Measurements from ENCODE around the gene NAV2. TPM values are rescaled to one million over a fixed set of nuclear protein-coding genes. Genes with fewer than 3 reads are reported as not detected.

The NAV2 gene
- polyA plus RNA-seq, 1 donor from 2014 or later: 3.0 TPM

DNA sequence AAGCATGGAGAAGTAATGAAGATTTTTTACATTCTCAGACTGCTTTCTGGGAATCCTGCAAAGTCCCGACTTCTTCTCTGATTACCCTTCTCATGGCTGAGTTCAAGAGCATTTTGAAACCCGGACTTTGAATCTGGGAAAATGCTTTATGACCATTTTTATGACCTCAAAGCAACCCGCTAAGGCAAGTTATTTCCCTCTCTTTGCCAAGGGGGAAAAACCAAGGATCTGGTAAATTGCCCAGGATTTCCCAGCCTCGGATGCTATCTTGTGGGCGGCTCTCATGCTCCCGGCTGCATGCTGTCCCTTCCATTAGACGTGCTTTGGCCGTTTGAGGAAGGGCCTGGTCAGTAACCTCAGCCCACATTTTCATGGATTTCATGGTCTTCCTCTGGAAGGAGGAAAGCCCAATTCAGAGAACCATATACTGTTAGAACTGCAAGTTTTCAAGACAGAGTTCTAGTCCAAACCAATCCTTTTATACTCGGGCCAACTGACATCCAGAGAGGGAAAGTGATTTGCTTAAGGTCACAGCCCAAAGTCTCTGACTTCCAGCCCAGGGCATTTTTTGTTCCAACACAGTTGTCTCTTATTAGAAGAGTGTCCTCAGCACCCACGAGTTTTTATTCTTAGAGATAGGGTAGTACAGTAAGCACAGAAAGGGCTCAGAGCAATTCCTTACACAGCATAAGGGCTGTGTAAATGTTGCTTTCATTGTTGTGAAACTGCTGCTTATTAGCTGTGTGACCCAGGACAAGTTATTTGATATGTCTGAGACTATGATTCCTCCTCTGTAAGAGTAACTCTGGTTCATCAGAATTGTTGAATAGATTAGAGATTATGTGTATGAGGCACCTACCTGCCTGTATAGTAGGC is 77.4 kb downstream of the NAV2 start:
- H3K9me2 ChIP-seq (ENCODE audit: insufficient read depth, low read length): no peaks in the 10 kb centered on the region
- no peak overlapping the region for H2AFZ ChIP-seq (ENCODE audit: low read depth, low read length)
- no peak overlapping the region for H3K27ac ChIP-seq (ENCODE audit: low read length)
- H3K4me3 ChIP-seq (ENCODE audit: low read length): no peak overlapping the region
- no peaks in the 10 kb centered on the region for H3K27me3 ChIP-seq (ENCODE audit: insufficient read depth, low read depth, low read length)
- no peaks in the 10 kb centered on the region for H4K20me1 ChIP-seq (ENCODE audit: insufficient read depth)
- no peaks in the 10 kb centered on the region for H3K36me3 ChIP-seq (ENCODE audit: insufficient read depth, low read length)
- H3K9ac ChIP-seq (ENCODE audit: low read length): no peak overlapping the region
- no peaks in the 10 kb centered on the region for H3K9me3 ChIP-seq (ENCODE audit: low read length)
- H3F3A ChIP-seq (ENCODE audit: insufficient read depth, low read length, poor library complexity, severe bottlenecking): no peaks in the 10 kb centered on the region
- no peak for TF ChIP-seq MXI1 (conservative IDR thresholded peaks at IDR 0.05; ENCODE audit: poor library complexity, severe bottlenecking)
- no peak for TF ChIP-seq POLR2AphosphoS5 (IDR thresholded peaks at IDR 0.05)
- no peak for TF ChIP-seq CTCF (IDR thresholded peaks at IDR 0.05; ENCODE audit: poor library complexity, severe bottlenecking)
- TF ChIP-seq RAD21 (conservative IDR thresholded peaks at IDR 0.05): no peak
- no peak for TF ChIP-seq EP300 (conservative IDR thresholded peaks at IDR 0.05; ENCODE audit: poor library complexity, severe bottlenecking)
- no peak for TF ChIP-seq EZH2 (IDR thresholded peaks at IDR 0.05; ENCODE audit: borderline replicate concordance, insufficient read depth, low read length, poor library complexity, severe bottlenecking)
- no peak for TF ChIP-seq TAF1 (IDR thresholded peaks at IDR 0.05; ENCODE audit: low read depth)
- TF ChIP-seq SMC3 (conservative IDR thresholded peaks at IDR 0.05; ENCODE audit: poor library complexity): no peak
- TF ChIP-seq REST (IDR thresholded peaks at IDR 0.05; ENCODE audit: borderline replicate concordance): no peak
- no peaks in the 10 kb centered on the region for H3K79me2 ChIP-seq (replicated peaks; ENCODE audit: insufficient read depth, low read length)
- H3K4me2 ChIP-seq (ENCODE audit: low read length): no peak overlapping the region

- H3K36me3 ChIP-seq (ENCODE audit: insufficient read depth, low read length): no peaks in the 10 kb centered on the region
- no peaks in the 10 kb centered on the region for H3F3A ChIP-seq (ENCODE audit: insufficient read depth, low read length, poor library complexity, severe bottlenecking)
- H3K9me2 ChIP-seq (ENCODE audit: insufficient read depth, low read length): no peaks in the 10 kb centered on the region
- no peaks in the 10 kb centered on the region for H3K9me3 ChIP-seq (ENCODE audit: low read length)
- no peaks in the 10 kb centered on the region for H4K20me1 ChIP-seq (ENCODE audit: insufficient read depth)
- H3K27me3 ChIP-seq (ENCODE audit: insufficient read depth, low read depth, low read length): no peaks in the 10 kb centered on the region
- H3K4me2 ChIP-seq (ENCODE audit: low read length): no peak overlapping the region
- H2AFZ ChIP-seq (ENCODE audit: low read depth, low read length): no peak overlapping the region
- no peak for TF ChIP-seq EZH2 (IDR thresholded peaks at IDR 0.05; ENCODE audit: borderline replicate concordance, insufficient read depth, low read length, poor library complexity, severe bottlenecking)
- TF ChIP-seq POLR2AphosphoS5 (IDR thresholded peaks at IDR 0.05): no peak
- no peak for TF ChIP-seq MXI1 (conservative IDR thresholded peaks at IDR 0.05; ENCODE audit: poor library complexity, severe bottlenecking)
- no peak for TF ChIP-seq REST (IDR thresholded peaks at IDR 0.05; ENCODE audit: borderline replicate concordance)
- no peak for TF ChIP-seq RAD21 (conservative IDR thresholded peaks at IDR 0.05)
- no peak for TF ChIP-seq CTCF (IDR thresholded peaks at IDR 0.05; ENCODE audit: poor library complexity, severe bottlenecking)
- no peak for TF ChIP-seq SMC3 (conservative IDR thresholded peaks at IDR 0.05; ENCODE audit: poor library complexity)
- no peak for TF ChIP-seq TAF1 (IDR thresholded peaks at IDR 0.05; ENCODE audit: low read depth)
- no peak for TF ChIP-seq EP300 (conservative IDR thresholded peaks at IDR 0.05; ENCODE audit: poor library complexity, severe bottlenecking)
- no peak overlapping the region for H3K4me3 ChIP-seq (ENCODE audit: low read length)
- no peak overlapping the region for H3K27ac ChIP-seq (ENCODE audit: low read length)
- no peak overlapping the region for H3K9ac ChIP-seq (ENCODE audit: low read length)
- H3K79me2 ChIP-seq (replicated peaks; ENCODE audit: insufficient read depth, low read length): no peaks in the 10 kb centered on the region
Measured at GRCh38 chr11:19790831-19791552, 78.4 kb downstream of the NAV2 start.

All from neural cell (in vitro differentiated cells).